ENCODE results near the gene HAUS2.
"Not testable (repeated sequence)": the region's sequence is repeated elsewhere in the genome, so short reads cannot be mapped to it uniquely, and the experiment has no call there.

Gene HAUS2

DNA sequence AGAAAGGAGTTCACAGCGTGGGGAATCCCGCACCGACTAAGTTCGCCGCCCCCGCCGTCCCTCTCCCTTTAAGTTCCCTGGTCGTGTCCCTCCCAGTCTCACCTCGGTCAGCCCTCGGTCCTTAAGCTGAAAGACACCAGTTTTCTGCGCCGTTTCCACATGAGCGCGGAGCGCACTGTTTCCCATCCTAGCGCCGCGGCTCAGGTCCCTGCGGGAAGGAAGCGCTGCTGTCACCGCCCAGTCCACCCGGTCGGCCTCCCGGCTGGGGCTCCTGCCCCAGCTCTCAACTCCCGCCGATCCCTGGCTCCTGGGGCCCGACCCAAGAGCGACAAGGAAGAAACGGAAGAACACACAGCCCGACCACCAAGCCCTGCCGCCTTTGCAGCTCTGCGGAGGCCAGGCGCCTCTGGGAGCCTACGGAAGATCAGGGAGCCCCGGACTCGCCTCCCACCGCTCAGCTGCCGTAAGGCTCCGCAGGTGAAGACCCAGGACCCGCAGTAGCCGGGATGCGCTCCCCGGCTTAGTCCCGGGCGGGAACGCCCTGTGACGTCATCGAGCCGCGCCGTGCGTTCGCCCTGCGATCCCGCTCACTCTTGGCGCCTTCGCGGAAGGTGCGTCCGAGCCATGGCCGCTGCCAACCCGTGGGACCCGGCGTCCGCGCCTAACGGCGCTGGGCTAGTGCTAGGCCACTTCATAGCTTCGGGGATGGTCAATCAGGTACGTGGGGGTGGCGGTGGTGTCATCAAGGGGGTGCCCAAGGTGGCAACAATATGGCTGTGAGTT is at the start of gene HAUS2, which contains the start of gene LRRC57:
TSS of gene HAUS2 (plus strand) at position 590 of the 783 bp plus-strand sequence. CDS start at position 625, 35 bp downstream.
TSS of gene LRRC57 (minus strand) at position 545 of the 783 bp plus-strand sequence. CDS start at position 186, 359 bp downstream.
- DNase-seq: peak; percentile 97

DNA sequence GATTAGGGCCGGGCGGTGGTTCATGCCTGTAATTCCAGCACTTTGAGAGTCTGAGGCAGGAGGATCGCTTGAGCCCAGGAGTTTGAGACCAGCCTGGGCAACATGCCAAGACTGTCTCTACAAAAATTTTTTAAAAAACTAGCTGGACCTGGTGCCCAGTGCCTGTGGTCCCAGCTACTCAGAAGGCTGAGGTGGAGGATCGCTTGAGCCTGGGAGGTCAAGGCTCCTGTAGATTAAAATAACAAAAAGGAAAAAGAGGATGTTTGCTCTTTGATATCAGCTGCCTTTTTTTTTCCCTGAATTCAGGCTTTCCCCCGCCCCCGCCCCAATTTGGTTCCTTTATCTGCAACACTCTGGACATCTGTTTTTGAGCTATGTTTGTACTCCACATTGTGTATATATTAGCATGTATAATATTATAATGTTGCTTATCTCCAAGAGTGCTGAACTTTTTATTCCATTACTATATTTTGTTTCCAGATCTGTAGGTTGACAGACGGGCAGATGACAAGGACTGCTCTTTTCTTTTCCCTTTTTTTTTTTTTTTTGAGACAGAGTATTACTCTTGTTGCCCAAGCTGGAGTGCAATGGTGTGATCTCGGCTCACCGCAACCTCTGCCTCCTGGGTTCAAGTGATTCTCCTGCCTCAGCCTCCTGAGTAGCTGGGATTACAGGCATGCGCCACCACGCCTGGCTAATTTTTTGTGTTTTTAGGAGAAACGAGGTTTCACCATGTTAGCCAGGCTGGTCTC is 48.6 kb upstream of the HAUS2 start:
- no peak for DNase-seq

DNA sequence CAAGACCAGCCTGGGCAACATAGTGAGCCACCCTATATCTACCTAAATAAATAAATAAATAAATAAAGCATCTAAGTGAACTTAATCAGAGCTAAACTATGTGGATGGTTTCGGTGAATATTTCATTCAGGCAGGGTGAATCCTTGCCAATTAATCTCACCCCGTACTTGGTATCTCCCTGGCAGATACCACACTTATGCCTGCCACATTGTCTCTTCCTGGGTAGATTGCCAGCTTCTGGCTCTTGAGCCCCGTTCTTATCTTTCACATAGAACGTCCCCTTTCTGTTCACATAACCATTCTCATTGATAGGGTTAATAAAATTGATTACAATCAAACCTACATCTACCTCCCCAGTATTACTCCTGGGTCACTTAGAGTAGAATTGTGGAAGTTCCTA is 46.2 kb upstream of the HAUS2 start:
- DNase-seq: no peak

DNA sequence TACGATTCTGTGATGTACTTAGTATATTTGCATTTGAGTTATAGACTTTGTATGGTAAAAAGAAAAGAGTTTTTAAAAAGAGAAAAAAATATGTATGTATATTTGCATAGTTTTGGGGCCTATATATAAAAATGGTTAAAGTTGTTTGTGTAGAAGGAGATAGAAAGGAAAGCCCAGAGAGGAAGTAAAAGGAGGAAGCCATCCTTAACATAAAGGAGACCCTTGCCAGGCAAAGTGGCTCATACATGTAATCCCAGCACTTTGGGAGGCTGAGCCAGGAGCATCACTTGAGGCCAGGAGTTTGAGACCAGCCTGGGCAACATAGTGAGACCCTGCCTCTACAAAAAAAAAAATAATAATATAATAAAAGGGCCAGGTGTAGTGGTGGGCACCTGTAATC is 44.8 kb upstream of the HAUS2 start:
- DNase-seq: no peak

DNA sequence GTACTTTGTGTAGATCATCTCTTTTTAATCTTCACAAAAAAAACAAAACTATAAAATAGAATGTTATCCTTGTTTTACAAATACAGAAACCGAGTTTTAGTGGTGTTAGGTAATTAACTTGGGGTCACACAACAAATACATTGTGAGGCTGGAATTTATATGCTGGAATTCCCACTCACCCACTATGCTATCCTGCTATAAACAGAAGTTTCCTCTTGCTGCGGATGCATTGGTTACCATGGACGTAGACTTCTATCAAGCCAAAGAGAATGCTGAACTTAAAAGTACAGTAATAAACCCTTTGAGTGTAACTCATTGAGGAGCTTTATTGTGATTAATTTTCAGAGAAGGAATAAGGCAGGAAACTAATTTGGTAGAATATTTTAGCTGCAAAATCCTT is 44.0 kb upstream of the HAUS2 start:
- no peak for DNase-seq

DNA sequence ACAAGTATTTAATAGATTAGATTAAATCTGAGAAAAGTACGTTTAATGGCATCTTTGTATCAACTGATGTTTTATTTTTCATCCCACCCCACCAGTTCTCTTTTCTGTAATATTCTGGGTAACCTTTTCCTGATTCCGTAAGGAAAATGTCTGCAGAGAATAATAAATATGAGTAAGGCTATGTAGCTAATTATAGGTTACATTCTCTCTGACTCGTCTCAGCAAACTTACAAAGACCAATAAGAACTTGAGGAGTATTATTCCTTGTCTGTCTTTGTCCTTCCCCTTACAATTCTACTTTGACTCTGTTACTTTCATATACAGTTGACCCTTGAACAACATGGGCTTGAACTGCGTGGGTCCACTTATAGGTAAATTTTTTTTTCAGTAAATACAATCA is 41.1 kb upstream of the HAUS2 start:
- DNase-seq: no peak

DNA sequence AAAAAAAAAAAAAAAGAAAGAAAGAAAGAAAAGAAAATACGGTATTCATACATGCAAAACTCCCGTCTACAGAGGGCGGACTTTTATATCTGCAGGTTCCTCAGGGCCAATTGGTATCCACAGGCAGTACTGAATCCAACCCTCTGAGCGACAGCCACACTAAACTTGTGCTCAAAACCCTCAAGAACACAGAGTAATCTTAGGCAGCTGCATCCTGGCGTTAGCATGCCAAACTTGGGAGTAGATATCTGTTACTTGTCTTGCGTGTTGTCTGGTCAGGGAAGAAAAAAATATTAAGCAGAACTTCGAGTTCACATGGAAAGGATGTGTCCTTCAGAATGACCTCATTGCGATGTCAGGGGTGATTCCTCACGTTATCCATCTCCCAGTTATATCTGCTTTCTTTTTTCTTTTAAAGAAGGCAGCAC is 40.4 kb upstream of the HAUS2 start:
- no peak for DNase-seq

DNA sequence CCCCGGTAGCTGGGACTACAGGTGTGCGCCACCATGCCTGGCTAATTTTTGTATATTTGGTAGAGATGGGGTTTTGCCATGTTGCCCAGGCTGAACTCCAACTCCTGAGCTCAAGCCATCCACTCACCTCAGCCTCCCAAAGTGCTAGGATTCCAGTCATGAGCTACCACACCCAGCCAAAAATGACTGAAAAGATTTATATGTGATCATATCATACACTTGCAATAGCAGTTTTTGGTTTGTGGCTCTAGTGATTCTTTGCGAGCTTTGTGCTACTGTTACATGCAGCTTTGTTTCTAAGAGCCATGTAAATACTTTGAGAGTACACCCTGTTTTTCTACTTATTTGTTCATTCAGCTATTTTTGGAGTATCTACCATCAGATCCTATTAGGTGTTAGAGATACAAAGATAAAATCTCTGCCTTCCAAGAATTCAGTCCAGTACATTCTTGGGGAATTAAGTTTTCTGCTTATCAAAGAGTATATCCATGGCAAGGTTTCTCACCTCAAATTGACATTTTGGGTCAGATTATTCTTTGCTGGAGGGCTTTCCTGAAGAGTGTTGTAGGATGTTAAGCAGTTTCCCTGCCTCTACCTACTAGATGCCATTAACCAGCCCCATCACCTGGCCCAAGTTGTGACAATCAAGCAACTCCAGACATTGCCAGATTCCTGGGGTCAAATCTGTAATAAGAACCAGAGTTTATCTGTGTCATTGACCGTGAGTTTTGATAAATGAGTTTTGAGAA is 38.2 kb upstream of the HAUS2 start:
- no peak for DNase-seq

DNA sequence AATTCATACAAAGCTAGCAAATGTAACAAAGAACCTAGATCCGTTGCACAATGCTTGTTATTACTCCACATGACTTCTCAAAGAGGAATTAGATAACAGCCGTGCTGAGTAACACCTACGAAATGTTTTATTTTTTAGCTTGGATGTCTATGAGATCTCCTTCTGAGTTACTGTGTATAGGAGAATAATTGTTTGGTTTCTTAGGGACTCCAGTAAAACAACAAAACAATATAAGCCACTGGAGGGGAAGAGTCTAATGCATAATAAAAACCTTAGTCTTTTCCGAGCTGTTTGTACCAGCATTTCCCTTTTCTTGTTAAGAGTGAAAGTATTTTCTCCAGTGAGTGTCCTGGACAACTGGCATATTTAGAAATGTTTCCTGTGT is 37.6 kb upstream of the HAUS2 start:
- DNase-seq: no peak

DNA sequence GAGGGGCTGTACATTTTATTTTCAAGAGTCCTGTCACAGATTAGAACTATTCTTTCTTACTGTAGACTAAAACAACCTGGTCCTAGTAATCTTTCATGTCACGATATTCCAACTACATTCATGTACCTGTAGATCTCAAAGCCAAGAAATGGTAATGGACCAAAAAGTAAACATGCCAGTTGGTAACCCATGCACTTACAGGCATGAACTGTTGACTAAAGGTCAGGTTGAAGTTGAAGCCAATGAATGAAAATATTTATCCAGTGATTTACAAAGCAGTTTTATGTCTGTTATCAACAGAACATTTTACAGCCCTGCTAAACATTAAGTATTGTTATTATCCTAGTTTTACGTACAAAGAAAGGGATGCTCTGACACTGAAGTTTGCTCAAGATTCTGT is 25.3 kb upstream of the HAUS2 start:
- DNase-seq: no peak

DNA sequence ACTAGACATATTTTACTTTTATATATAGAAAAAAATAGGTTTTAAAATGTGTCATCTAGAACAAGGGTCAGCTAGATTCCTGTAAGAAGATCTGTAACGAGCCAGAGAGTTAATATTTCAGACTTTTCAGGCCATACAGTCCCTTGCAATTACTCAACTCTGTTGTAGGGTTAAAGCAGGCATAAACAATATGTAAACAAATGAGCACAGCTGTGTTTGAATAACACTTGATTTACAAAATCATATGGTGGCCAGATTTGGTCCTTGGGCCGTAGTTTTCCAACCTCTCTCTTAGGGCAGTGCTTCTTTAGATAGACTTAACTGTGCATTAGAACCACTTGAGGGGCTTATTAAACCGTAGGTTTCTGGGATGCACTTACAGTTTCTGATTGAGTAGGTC is 19.7 kb upstream of the HAUS2 start:
- no peak for DNase-seq

DNA sequence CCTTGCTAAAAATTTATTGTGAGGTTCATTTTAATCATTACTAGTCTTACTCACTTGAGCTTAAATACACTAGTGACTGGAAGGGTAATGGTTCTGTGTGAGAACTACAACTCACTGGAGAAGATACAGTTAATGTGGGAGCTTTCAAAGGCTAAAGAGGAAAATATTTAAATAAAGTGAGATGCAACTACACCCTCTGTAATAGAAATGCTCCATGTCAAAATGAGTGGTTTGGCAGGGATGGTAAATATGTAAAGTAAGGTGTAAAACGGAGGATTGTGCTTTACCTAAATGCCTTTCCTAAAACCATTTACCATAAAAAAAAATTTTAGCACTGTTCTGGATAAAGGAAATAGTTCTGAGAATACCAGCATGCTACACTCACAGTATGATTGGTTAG is 15.4 kb upstream of the HAUS2 start:
- DNase-seq: no peak

DNA sequence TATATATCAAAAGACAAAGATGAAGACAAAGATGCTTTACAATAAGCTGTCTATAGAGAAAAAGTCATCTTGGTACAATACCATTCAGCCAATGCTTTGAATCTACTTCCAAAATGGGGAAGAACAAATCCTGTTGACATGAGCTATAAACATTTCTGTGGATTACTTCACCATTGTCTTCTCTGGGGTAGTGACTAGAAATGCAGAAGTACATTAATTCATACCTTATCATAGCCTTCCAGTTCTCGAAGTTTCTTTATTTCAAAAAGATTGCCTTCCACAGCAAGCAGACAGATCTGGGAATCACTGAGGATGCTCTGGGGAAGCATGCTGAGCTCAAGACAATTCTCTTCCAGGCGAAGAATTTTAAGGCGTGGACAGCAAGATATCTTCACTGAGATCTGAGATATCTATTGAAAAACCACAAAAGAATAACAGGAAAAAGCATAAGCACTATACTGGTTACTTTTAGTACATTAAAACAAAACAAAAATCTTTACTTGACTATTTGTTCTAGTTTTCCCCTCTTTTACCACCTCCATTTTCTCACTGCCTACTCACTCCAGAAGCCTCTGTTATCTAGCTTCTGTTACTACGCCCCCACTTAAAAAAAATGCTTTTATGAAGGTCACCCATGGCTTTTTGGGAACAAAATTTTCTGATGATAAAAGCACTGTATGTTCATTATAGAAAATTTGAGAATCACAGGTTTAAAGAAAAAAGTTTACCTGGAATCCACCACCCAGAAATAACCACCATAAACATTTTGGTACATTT is 3.6 kb upstream of the HAUS2 start:
- no peak for DNase-seq

DNA sequence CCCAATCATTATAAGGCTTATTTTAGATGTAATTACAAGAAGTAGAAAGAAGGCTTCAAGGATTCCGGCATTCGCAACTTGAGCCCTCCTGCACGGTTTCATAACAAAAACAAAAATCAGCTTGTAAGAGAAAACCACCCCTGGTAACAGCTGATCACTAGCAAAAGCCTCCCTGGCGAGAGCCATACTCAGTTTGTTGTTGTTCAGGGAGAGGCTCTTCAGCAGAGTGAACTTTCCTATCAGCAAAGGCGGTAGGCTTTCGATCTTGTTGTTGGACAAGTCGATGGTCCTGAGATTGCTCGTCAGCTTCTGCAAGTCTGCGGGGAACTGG is 755 bp upstream of the HAUS2 start:
- no peak for DNase-seq

DNA sequence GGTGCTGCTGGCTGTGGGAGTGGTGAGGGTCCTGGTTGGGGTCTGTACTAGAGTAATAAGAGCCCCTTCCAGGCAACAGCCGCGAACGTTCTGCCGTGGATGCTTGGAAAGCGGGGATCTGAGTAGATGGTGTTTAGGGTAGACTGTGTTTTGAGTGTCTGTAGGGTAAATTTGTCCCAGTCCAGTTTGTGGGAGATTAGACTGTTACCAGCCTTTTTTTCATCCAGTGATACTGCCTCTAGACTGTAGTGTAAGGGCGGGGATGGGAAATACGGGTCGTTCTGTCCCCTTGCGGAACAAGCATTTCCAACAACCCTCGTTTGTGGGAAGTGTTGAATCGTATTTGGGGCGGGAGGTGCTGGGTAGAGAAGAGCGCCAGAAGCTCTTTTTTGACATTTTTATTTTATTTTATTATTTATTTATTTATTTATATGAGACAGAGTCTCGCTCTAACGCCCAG is 424 bp downstream of the HAUS2 start:
- DNase-seq: no peak

DNA sequence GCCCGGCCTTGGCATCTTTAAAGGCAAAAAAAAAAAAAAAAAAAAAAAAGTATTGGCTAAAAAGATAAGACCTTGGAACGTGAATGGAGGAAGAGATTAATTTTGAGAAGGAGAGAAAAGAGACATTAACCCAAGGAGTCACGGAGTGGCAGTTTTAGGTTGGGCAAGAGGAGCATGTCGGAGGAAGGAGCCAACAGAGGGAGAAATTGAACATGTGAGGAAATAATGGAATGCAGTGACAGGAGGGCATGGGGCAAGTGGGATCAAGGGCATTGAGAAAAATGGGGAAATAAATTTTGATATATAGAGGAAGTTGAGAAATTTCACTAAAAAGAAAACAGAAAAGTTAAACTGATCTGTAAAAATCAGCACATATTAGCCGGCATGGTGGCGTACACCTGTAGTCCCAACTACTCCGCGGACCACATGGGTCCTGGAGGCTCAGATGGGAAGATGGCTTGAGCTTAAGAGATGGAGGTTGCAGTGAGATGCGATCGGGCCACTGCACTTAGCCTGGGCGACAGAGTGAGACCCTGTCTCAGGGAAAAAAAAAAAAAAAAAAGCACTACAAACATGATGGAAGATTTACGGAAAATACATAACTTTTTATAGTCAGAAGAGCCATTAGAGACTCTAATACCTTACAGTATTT is 1.2 kb downstream of the HAUS2 start:
- DNase-seq: no peak

DNA sequence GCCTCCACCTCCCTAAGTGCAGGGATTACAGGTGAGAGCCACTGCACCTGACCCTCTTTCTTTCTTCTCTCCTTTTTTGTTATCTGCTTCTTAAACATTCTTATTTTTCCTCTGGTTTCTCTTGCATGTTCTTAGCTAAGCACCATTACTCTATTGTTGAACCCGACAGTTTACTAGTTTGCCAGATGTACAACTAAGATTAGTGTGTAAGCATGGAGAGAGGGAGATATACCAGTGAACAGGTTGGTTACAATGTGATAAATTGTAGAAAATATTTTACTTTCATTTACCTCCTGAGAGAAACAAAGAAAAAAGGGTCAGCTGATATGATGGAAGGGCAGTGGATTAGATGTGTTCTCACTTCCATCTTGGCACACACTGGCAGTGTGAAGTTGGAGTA is 4.9 kb downstream of the HAUS2 start:
- no peak for DNase-seq

DNA sequence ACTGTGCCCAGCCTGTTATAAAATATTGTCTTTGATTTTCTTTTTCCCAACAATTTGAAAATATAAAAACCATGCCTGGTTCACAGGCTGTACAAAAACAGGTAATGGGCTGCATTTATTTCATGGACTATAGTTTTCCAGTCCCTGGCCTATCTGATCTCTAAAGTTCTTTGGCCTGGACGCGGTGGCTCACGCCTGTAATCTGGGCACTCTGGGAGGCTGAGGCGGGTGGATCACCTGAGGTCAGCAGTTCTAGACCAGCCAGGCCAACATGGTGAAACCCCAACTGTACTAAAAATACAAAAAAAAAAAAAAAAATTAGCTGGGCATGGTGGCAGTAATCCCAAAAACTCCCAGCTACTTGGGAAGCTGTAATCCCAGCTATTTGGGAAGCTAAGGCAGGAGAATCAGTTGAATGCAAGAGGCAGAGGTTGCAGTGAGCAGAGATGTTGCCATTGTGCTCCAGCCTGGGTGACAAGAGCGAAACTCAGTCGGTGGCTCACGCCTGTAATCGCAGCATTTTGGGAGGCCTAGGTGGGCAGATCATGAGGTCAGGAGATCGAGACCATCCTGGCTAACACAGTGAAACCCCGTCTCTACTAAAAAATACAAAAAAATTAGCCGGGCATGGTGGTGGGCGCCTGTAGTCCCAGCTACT is 8.0 kb downstream of the HAUS2 start:
- DNase-seq: not testable (repeated sequence)

DNA sequence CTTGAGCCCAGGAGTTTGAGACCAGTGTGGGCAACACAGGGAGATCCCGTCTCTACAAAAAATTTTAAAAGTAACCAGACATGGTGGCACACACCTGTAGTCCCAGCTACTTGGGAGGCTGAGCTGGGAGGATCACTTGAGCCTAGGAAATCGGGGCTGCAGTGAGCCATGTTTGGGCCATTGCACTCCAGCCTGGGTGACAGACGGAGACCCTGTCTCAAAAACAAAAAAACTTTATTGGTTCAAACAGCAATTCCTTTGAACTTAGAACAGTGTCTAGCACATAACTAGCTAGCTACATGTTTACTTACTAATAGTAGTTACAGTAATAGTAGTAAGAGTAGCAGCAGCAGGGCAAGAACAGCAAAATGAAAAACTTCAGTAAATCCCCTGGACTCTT is 10.1 kb downstream of the HAUS2 start:
- no peak for DNase-seq

DNA sequence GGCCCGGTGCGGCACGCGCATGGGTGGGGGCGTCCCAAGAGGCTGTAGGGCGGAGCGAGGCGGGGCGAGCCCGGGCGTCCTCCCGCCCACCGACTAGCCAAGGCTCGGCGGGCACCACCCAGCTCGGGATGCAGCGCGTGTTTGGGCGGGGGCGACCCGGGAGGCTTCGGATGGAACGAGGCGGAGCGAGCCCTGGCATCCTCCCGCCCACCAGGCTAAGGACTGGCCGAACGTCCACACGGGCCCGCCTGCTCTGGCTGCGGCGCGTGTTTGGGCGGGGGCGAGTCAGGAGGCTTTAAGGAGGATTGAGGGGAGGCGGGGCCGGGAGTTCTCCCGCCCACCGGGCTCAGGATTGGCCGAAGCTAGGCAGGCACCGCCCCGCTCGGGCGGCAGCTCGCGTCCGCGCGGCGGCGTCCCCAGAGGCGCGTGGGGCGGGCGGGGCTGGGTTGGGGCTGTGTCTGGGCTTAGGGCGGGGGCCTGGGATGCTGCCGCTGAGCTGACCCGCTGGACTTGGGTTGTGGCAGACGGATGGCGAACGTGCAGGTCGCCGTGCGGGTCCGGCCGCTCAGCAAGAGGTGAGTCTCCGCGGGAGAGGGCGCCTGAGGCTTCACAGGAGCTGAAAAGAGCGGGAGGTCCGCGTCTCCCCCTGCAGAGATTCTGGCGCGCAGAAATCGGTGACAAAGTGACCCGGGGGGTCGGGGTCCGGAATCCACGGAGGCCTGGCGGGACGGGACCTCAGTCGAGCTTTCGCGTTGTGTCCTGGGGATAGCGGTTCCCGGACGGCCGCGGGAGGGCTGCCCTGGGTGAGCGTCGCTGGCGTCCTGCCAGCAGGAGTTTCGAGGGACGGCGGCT is 26.8 kb downstream of the HAUS2 start, which contains the start of gene STARD9:
TSS of gene STARD9 (plus strand) at position 419 of the 852 bp plus-strand sequence. CDS start at position 529, 110 bp downstream.
- peak; percentile 99 for DNase-seq
